Keratinocyte (primary cell): ENCODE data around the gene MED12L. TPM values are rescaled to one million over a fixed set of nuclear protein-coding genes. Genes with fewer than 3 reads are reported as not detected.
A peak's percentile ranks its signal among the peaks of the same experiment; 100 is the strongest.

Experiments
- DNase-seq: peaks from one replicate; pipeline ENCODE4 v3.0.0-alpha.2; 2011; ENCODE audit warnings: low read depth, missing footprints, low spot score
- FAIRE-seq: peaks from 2 replicates; lab custom pipeline; 2011; peaks lifted over from hg19 to GRCh38; lab: Jason Lieb, UNC
- H2AFZ ChIP-seq: 2 replicates; pipeline ENCODE4 v1.6.0; 2012; ENCODE audit warnings: low read length, control low read depth, inconsistent platforms; ENCODE audit not compliant: control insufficient read depth
- H3K27ac ChIP-seq: 2 replicates; pipeline ENCODE4 v1.5.1; 2011; ENCODE audit warnings: low read length; ENCODE audit not compliant: control insufficient read depth, insufficient read depth
- H3K27me3 ChIP-seq: 3 replicates; pipeline ENCODE4 v1.6.0; 2011; ENCODE audit warnings: low read length; ENCODE audit not compliant: control insufficient read depth, insufficient read depth; ENCODE audit errors: extremely low read depth
- H3K36me3 ChIP-seq, 2 experiments: 2 replicates in 1 of 2; 3 replicates in 1 of 2; pipeline ENCODE4 v1.5.1; 2011; ENCODE audit warnings: low read length in 2 of 2, mild to moderate bottlenecking in 1 of 2; ENCODE audit not compliant: control insufficient read depth in 2 of 2, insufficient read depth in 2 of 2; ENCODE audit errors: extremely low read depth in 1 of 2
- H3K4me1 ChIP-seq: 3 replicates; pipeline ENCODE4 v1.5.1; 2011; ENCODE audit warnings: low read length; ENCODE audit not compliant: control insufficient read depth, insufficient read depth; ENCODE audit errors: extremely low read depth
- H3K4me2 ChIP-seq: 3 replicates; pipeline ENCODE4 v1.6.0; 2011; ENCODE audit warnings: low read depth, low read length; ENCODE audit not compliant: control insufficient read depth, insufficient read depth; ENCODE audit errors: extremely low read depth
- H3K4me3 ChIP-seq, 3 experiments: fragments of 200-600 bp in 1 of 3; sonication (generic) in 1 of 3; 2 replicates in 2 of 3; 3 replicates in 1 of 3; pipeline ENCODE4 v1.5.1; 2011 to 2016; ENCODE audit warnings: low read length in 3 of 3, mild to moderate bottlenecking in 3 of 3, control low read depth in 2 of 3, inconsistent platforms in 1 of 3, low read depth in 1 of 3, mixed read lengths in 1 of 3, mixed run types in 1 of 3, moderate library complexity in 1 of 3; ENCODE audit not compliant: control insufficient read depth in 2 of 3, insufficient read depth in 2 of 3; ENCODE audit errors: extremely low read depth in 1 of 3
- H3K79me2 ChIP-seq: 2 replicates; pipeline ENCODE4 v1.6.0; 2012; ENCODE audit warnings: low read length; ENCODE audit not compliant: control insufficient read depth, insufficient read depth
- H3K9ac ChIP-seq: 3 replicates; pipeline ENCODE4 v1.6.0; 2011; ENCODE audit warnings: low read length; ENCODE audit not compliant: control insufficient read depth, insufficient read depth; ENCODE audit errors: extremely low read depth
- H3K9me1 ChIP-seq: 3 replicates; pipeline ENCODE4 v1.6.0; 2011; ENCODE audit warnings: low read length; ENCODE audit not compliant: control insufficient read depth, insufficient read depth; ENCODE audit errors: extremely low read depth
- H3K9me3 ChIP-seq: 2 replicates; pipeline ENCODE4 v1.5.1; 2012; ENCODE audit warnings: low read depth, low read length; ENCODE audit not compliant: control insufficient read depth
- H4K20me1 ChIP-seq: 3 replicates; pipeline ENCODE4 v1.6.0; 2011; ENCODE audit warnings: low read length; ENCODE audit not compliant: control insufficient read depth, insufficient read depth; ENCODE audit errors: extremely low read depth
- CTCF ChIP-seq, 3 experiments: IDR thresholded peaks in 1 of 3; conservative IDR thresholded peaks in 1 of 3; optimal IDR thresholded peaks in 1 of 3; 2 replicates in 2 of 3; 3 replicates in 1 of 3; pipeline versions ENCODE3 to v1.5.1; 2011; ENCODE audit warnings: low read length in 3 of 3, mild to moderate bottlenecking in 3 of 3, moderate library complexity in 2 of 3, control low read depth in 1 of 3, inconsistent platforms in 1 of 3; ENCODE audit not compliant: insufficient read depth in 2 of 3; ENCODE audit errors: extremely low read depth in 1 of 3
- EZH2 ChIP-seq: IDR thresholded peaks from one replicate; pipeline ENCODE4 v1.6.1; 2012; ENCODE audit warnings: inconsistent platforms, mild to moderate bottlenecking, low read length, moderate library complexity
- dilution Hi-C: fragments of 300-500 bp; cut with MboI; formaldehyde crosslinking; loops from one replicate; pipeline ENCODE4 v1.7.0; 2020; ENCODE audit warnings: low sequenced_read_pairs; ENCODE audit not compliant: extremely low pct_ligation_motif_present
- polyA plus RNA-seq, 5 experiments: library from polyadenylated mRNA; depleted of rRNA in 3 of 5; stranded (reverse) in 3 of 5; stranded (forward) in 1 of 5; unstranded in 1 of 5; fragments of >200 nt; gene quantifications; 1 replicate in 1 of 5; 2 replicates in 3 of 5; 3 replicates in 1 of 5; pipeline versions ENCODE4 v1.2.1 to v1.2.3, GENCODE V29; 2011 to 2012; ENCODE audit warnings: missing spikeins in 2 of 5, low read depth in 1 of 5, low replicate concordance in 1 of 5

The MED12L gene
- polyA plus RNA-seq, 1 donor (not counting 4 experiments of a cell fraction or from before 2014, with no cell fraction given) = 0.04 TPM

GRCh38 chr3:151330379-151330778, 244.9 kb downstream of the MED12L start:
- peaks cover 12% of the 10 kb centered on the region for H3K4me1 ChIP-seq
- no peaks in the 10 kb centered on the region for H3K79me2 ChIP-seq
- TF ChIP-seq CTCF (optimal IDR thresholded peaks at IDR 0.05 in 1 of 3, IDR thresholded peaks at IDR 0.05 in 1 of 3, conservative IDR thresholded peaks at IDR 0.05 in 1 of 3; ENCODE audit: extremely low read depth in 1 of 3, insufficient read depth in 2 of 3, low read length in 3 of 3) = no peak
- TF ChIP-seq EZH2 = no peak
- H3K27me3 ChIP-seq = no peaks in the 10 kb centered on the region
- no peaks in the 10 kb centered on the region for H3K9me3 ChIP-seq
- peak; percentile 13 for FAIRE-seq
- H3K4me3 ChIP-seq = no peak overlapping the region
- H4K20me1 ChIP-seq = no peaks in the 10 kb centered on the region
- dilution Hi-C loops = no loop called here
- no peak overlapping the region for H3K9ac ChIP-seq
- no peak overlapping the region for H2AFZ ChIP-seq
- H3K4me2 ChIP-seq = no peak overlapping the region
- no peak overlapping the region for H3K27ac ChIP-seq
- no peaks in the 10 kb centered on the region for H3K36me3 ChIP-seq
- DNase-seq = no peak
- H3K9me1 ChIP-seq = no peaks in the 10 kb centered on the region

DNA sequence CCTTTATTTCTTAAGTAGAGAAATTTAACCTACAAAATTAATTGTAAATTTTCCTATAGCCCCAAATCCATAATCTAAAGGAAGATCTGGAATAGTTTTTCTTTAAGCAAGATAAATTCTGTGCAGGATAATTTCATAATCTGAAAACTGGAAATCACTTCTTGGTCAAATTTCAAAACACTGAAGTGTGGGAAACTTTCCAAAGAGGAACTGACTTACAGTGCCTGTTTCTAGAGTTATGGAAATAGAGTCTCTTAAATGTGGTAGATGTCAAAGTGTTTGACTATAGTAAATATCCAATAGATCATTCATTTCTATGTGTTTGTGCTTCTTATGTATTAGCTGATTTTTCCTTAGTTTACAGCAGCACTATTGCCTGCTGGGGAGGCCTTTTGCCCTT, 245.4 kb downstream of the MED12L start:
- Histone ChIP-seq H3K27me3 (no peaks in the 10 kb centered on the region), H3K9me3 (no peaks in the 10 kb centered on the region), H4K20me1 (no peaks in the 10 kb centered on the region), H3K79me2 (no peaks in the 10 kb centered on the region), H3K36me3 (no peaks in the 10 kb centered on the region), H2AFZ (no peak overlapping the region), H3K4me1 (peaks cover 12% of the 10 kb centered on the region), H3K9ac (no peak overlapping the region), H3K4me3 (no peak overlapping the region), H3K9me1 (no peaks in the 10 kb centered on the region), H3K4me2 (no peak overlapping the region), H3K27ac (no peak overlapping the region)
- TF ChIP-seq CTCF (optimal IDR thresholded peaks at IDR 0.05 in 1 of 3, IDR thresholded peaks at IDR 0.05 in 1 of 3, conservative IDR thresholded peaks at IDR 0.05 in 1 of 3; ENCODE audit: extremely low read depth in 1 of 3, insufficient read depth in 2 of 3, low read length in 3 of 3) (no peak), EZH2 (no peak)
- no peak for DNase-seq
- dilution Hi-C loops = no loop called here
- no peak for FAIRE-seq
